ENCODE data around the gene ZNF217. TPM values are rescaled to one million over a fixed set of nuclear protein-coding genes. Genes with fewer than 3 reads are reported as not detected.

The ZNF217 gene
- total and polyA plus RNA-seq, 10 of the 15 experiments (the other 5 are each of a cell fraction or from before 2014, with no cell fraction given), result 8.5 to 76.6 (median 40.6) TPM

DNA sequence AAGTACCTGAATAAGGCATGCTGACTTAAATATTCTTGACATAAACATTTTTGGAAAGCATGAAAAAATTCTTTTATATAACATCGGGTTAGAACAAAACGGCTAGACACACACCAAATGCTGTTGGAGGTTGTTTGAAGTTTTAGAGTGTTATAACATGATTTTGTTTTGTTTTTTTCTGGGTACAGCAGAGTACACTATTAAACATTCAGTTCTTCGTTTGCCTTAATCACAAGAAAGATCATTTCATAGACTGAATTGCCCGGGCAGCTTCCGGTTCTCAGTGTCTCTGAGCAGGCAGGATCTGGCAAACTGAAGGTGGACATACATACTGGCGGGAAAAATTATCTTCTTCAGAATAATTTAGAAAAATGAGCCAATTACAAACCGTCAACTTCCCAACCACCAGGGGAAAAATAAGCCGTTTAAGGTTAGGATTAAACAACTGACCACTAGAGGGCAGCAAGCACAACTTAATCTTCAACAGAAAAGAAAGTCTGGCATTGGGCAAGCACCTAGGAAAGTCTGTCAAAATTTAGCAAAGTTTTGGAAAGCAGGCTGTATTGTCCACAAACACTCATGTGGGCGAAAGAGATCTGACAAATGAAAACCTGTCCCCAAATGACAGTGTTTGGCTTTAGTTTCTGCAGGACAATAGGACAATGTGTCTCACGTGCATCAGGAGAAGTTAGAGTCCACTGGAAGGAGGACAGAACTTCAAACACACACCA, 15.0 kb downstream of the ZNF217 start (continued):
- TF ChIP-seq, protein P1, sequence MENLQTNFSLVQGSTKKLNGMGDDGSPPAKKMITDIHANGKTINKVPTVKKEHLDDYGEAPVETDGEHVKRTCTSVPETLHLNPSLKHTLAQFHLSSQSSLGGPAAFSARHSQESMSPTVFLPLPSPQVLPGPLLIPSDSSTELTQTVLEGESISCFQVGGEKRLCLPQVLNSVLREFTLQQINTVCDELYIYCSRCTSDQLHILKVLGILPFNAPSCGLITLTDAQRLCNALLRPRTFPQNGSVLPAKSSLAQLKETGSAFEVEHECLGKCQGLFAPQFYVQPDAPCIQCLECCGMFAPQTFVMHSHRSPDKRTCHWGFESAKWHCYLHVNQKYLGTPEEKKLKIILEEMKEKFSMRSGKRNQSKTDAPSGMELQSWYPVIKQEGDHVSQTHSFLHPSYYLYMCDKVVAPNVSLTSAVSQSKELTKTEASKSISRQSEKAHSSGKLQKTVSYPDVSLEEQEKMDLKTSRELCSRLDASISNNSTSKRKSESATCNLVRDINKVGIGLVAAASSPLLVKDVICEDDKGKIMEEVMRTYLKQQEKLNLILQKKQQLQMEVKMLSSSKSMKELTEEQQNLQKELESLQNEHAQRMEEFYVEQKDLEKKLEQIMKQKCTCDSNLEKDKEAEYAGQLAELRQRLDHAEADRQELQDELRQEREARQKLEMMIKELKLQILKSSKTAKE (IDR thresholded peaks at IDR 0.05; ENCODE audit: low read depth, poor library complexity, severe bottlenecking), result peak; percentile 45
- TF ChIP-seq SIN3A (IDR thresholded peaks at IDR 0.05; ENCODE audit: low read depth, low read length) (peak; percentile 62; the same call in 1 of the 2 replicates), NFXL1 (IDR thresholded peaks at IDR 0.05; ENCODE audit: borderline replicate concordance) (peak; percentile 73), RB1 (IDR thresholded peaks at IDR 0.05; ENCODE audit: borderline replicate concordance) (peak; percentile 86), PAX8 (IDR thresholded peaks at IDR 0.05) (no peak), KDM1A (IDR thresholded peaks at IDR 0.05; ENCODE audit: borderline replicate concordance) (no peak), SMC3 (IDR thresholded peaks at IDR 0.05; ENCODE audit: borderline replicate concordance, low read length) (peak; percentile 84)
- TF ChIP-seq, protein P2, sequence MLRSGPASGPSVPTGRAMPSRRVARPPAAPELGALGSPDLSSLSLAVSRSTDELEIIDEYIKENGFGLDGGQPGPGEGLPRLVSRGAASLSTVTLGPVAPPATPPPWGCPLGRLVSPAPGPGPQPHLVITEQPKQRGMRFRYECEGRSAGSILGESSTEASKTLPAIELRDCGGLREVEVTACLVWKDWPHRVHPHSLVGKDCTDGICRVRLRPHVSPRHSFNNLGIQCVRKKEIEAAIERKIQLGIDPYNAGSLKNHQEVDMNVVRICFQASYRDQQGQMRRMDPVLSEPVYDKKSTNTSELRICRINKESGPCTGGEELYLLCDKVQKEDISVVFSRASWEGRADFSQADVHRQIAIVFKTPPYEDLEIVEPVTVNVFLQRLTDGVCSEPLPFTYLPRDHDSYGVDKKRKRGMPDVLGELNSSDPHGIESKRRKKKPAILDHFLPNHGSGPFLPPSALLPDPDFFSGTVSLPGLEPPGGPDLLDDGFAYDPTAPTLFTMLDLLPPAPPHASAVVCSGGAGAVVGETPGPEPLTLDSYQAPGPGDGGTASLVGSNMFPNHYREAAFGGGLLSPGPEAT (IDR thresholded peaks at IDR 0.05; ENCODE audit: low read depth), result peak; percentile 14; the same call in 1 of the 2 replicates
- TF ChIP-seq, protein P3, sequence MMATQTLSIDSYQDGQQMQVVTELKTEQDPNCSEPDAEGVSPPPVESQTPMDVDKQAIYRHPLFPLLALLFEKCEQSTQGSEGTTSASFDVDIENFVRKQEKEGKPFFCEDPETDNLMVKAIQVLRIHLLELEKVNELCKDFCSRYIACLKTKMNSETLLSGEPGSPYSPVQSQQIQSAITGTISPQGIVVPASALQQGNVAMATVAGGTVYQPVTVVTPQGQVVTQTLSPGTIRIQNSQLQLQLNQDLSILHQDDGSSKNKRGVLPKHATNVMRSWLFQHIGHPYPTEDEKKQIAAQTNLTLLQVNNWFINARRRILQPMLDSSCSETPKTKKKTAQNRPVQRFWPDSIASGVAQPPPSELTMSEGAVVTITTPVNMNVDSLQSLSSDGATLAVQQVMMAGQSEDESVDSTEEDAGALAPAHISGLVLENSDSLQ (IDR thresholded peaks at IDR 0.05), result 0 out of 2 replicates have a peak, but pooled peaks have one; percentile 37
- TF ChIP-seq, protein P4, sequence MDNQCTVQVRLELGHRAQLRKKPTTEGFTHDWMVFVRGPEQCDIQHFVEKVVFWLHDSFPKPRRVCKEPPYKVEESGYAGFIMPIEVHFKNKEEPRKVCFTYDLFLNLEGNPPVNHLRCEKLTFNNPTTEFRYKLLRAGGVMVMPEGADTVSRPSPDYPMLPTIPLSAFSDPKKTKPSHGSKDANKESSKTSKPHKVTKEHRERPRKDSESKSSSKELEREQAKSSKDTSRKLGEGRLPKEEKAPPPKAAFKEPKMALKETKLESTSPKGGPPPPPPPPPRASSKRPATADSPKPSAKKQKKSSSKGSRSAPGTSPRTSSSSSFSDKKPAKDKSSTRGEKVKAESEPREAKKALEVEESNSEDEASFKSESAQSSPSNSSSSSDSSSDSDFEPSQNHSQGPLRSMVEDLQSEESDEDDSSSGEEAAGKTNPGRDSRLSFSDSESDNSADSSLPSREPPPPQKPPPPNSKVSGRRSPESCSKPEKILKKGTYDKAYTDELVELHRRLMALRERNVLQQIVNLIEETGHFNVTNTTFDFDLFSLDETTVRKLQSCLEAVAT (IDR thresholded peaks at IDR 0.05), result peak; percentile 74
- TF ChIP-seq, protein P5, sequence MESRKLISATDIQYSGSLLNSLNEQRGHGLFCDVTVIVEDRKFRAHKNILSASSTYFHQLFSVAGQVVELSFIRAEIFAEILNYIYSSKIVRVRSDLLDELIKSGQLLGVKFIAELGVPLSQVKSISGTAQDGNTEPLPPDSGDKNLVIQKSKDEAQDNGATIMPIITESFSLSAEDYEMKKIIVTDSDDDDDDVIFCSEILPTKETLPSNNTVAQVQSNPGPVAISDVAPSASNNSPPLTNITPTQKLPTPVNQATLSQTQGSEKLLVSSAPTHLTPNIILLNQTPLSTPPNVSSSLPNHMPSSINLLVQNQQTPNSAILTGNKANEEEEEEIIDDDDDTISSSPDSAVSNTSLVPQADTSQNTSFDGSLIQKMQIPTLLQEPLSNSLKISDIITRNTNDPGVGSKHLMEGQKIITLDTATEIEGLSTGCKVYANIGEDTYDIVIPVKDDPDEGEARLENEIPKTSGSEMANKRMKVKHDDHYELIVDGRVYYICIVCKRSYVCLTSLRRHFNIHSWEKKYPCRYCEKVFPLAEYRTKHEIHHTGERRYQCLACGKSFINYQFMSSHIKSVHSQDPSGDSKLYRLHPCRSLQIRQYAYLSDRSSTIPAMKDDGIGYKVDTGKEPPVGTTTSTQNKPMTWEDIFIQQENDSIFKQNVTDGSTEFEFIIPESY (IDR thresholded peaks at IDR 0.05), result peak; percentile 9; the same call in 1 of the 2 replicates

All from GM12878 (cell line).